NB4 (cell line): ENCODE measurements around the gene SLC2A4.

Source experiments
- CTCF ChIP-seq: IDR thresholded peaks from one replicate; pipeline ENCODE4 v1.5.1; 2012; ENCODE audit warnings: low read depth, low read length
- MAX ChIP-seq: IDR thresholded peaks from 2 replicates; pipeline ENCODE4 v1.6.1; 2011; ENCODE audit warnings: low read depth, low read length
- MYC ChIP-seq: IDR thresholded peaks from 2 replicates; pipeline ENCODE4 v1.6.1; 2011; ENCODE audit warnings: low read depth, low read length
- POLR2A ChIP-seq: IDR thresholded peaks from 2 replicates; pipeline ENCODE4 v1.6.1; 2011; ENCODE audit warnings: mild to moderate bottlenecking; ENCODE audit not compliant: insufficient read length; ENCODE audit errors: extremely low read depth

- no peak for TF ChIP-seq CTCF
- TF ChIP-seq POLR2A = no peak
- no peak for TF ChIP-seq MAX
- TF ChIP-seq MYC = no peak
These were observed 31.0 kb downstream of the SLC2A4 start for GRCh38 chr17:7312432-7313087.
